ENCODE data around the gene MBOAT7.
A peak's percentile ranks its signal among the peaks of the same experiment; 100 is the strongest.

Gene MBOAT7

DNA sequence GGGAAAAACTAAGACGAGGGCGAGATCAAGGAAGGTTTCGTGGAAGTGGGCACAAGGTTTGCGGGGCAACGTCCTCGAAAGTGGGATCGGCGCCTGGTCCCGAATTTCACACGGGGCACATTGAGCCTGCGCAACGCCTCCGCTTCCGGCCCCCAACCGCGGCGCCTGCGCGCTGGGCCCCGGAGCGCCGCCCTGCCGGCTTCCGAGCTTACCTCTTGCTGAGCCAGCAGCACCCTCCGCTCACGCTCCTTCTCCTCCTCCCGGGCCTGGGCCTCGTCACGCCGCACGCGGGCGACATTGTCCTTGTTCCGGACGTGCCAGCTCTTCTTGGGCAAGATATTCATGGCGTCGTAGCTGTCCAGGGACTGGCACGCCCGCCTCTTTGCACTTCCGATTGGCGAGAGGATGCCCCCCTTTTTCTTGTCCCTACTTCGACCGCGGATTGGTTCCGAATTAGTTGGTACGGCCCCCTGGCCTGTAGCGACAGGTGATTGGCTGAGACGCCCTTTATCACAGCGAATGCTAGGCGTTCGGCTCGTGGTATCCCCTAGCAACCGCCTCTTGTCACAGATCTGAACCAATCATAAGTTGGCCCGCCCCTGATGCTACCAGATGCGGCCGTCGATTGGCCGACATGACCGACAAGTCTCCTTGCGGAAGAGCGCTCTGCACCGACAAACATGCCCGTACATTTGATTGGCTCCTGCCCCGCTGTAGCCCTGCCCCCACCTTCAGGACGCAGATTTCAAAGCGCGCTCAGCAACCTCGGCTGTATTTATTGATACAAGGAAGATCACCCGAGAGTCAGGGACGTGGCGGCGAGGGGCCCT, 29.8 kb downstream of the MBOAT7 start, which contains the start of gene LENG1:
TSS of gene LENG1 (minus strand) at position 370 of the 830 bp plus-strand sequence. CDS start at position 344, 26 bp downstream.
- peak; percentile 99 for FAIRE-seq

DNA sequence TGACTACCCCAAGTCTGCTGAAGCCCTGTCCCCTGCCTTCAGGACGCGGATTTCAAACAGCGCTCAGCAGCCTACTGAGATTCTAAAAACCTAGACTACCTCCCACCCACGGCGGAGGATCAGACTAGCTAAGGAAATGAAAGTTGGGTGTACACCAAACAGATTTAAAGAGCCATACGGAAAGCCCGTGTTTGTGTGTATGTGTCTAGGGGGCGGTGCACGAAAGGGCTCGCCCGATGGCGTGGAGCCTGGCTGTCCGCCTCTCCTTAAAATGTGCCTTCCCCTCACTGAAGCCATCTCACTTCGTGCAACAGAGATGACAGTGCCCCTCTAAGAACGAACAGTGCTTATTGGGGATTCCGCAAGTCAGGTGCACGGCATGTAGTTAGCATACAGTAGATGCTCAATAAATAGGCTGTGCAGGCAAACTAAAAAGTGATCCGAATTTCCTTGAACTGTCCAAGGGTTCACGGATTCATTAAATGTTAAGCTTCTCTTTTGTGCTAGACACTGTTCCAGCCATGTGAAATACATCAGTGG, 30.5 kb downstream of the MBOAT7 start:
- FAIRE-seq: no peak

GRCh38 chr19:54156953-54157352, 32.4 kb downstream of the MBOAT7 start:
- FAIRE-seq: no peak

DNA sequence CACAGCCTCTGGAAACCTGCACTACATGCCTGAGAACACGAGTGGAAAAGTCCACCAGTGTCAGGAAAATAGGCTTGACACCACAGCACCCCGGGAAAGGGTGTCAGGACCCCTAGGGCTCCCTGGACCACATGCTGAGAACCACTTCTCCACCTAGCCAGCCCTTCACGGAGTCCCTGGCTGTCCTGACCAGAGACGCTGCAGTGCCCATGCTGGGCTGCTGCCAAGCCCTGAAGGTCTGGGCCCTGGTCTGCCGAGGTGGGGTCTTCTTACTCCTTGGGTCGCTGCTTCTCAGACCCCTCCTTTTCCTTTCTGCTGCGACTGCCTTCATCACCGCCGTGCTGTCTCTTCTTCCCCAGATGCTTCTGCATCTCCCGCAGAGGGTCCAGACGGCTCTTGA, 32.9 kb downstream of the MBOAT7 start:
- FAIRE-seq: no peak

DNA sequence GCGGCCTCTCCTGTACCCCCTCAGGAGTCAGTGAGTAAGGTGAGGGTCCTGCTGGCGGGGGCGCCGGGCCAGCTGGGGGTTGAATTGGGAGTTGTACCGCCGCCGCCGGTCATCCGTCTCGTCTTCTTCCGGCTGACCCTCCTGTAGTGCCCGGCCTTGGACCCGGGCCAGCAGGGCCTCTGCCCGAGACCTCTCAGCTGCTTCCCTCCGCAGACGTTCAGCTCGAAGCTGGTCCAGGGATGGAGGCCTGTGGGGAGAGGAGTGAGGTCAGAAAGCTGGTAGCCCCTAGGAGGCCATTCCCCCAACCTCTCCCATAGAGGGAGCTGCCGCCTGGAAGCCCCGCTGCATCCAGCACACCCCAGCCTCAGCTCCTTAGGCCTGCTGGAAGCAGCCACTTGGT, 33.7 kb downstream of the MBOAT7 start:
- no peak for FAIRE-seq

GRCh38 chr19:54154603-54155345, 34.6 kb downstream of the MBOAT7 start:
- no peak for FAIRE-seq

DNA sequence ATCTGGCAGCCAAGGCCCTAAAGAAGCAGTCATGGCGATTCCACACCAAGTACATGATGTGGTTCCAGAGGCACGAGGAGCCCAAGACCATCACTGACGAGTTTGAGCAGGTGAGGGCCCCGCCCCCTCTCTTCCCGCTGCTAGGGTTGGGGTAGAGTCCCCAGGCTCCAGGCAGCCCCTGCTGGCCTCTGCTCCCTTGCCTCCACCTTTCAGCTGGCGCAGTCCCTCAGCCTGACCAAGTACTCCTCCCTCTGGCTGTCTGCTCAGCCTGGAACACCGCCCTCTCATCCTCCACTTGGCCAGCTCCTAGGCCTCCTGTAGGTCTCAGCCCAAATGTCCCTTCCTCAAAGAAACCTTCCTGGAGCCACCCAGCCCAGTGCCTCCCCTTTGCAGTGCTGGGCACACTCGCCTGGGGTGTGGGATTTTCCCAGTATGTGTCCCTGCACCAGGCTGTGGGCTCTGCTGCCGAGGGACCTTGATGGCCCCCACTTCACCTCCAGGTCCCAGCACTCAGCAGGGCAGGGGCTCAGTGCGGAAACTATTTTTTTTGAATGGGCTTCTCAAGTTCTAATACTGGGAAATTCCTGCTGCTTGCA, 35.6 kb downstream of the MBOAT7 start:
- no peak for FAIRE-seq

DNA sequence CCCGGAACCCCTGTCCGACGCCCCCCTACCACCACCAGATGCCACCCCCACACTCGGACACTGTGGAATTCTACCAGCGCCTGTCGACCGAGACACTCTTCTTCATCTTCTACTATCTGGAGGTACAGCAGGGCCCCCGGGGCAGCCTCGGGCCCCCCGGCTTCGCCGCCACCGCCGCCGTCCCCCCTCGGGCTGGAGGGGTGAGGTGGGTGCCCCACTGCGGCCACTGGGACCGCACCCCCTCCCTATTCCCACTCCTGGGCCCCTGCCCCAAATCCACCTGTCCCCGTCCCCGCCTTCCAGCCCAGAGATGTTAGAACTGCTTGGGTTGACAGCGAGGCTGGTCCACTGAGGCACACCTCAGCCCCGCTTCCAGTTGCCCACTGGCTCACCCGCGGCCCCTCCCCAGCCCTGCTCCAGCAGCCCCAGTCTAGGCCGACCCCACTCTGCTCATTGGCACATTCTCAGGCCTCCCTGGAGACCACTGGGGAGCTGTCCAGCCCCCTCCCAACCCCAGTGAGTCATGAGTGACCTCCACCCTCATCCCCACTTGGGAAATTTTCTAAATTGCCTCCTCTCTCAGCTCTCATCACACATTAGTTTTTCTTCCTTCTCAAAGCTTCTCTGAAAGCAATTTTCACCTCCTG, 36.4 kb downstream of the MBOAT7 start:
- FAIRE-seq: no peak

DNA sequence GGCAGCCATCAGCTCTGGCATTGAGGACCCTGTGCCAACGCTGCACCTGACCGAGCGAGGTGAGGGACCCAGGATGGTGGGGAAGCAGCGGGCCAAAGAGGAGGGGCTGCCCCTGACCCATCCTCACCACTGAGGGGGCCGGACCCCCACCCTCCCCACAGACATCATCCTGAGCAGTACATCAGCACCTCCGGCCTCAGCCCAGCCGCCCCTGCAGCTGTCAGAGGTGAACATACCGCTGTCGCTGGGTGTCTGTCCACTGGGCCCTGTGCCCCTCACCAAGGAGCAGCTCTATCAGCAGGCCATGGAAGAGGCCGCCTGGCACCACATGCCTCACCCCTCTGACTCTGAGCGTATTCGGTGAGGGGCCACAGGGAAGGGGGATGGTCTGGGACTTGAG, 37.1 kb downstream of the MBOAT7 start:
- FAIRE-seq: no peak

DNA sequence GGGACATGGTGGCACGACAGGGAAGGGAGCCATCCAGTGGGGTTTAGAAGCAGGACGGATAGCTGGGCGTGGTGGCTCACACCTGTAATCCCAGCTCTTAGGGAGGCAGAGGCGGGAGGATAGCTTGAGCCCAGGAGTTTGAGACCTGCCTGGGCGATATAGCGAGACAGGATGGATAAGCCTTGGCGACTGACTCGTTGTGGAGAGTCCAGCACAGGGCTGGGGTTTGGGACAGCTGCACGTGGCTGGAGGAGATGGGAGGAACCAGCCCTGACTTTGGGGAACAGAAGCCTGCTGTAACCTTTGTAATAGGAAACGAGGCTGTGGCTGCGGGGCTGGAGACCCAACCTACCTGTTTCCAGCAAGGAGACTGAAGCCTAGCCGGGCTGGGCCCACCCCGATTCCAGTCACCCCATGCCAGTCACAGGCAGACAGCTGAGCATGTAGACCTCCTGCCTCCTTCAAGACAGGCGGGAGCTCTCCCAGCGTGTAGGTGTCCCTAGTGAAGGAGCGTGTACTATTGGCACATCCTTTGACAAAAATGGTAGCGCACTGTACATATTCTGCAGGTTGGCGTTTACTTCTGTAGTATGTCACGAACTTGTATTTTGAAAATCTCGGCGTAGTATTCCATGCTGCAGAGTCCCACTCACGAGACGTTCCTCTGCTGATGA, 37.9 kb downstream of the MBOAT7 start:
- FAIRE-seq: no peak

- FAIRE-seq: no peak
Observed at GRCh38 chr19:54149021-54149812, 40.2 kb downstream of the MBOAT7 start.

DNA sequence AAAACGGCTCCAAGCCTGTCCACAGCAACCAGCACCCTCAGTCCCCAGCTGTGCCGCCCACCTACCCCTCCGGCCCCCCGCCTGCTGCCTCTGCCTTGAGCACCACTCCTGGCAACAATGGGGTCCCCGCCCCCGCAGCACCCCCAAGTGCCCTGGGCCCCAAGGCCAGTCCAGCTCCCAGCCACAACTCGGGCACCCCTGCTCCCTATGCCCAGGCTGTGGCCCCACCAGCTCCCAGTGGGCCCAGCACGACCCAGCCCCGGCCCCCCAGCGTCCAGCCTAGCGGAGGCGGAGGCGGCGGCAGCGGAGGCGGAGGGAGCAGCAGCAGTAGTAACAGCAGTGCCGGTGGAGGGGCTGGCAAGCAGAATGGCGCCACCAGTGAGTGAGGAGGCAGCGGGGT, 41.2 kb downstream of the MBOAT7 start:
- FAIRE-seq: no peak

DNA sequence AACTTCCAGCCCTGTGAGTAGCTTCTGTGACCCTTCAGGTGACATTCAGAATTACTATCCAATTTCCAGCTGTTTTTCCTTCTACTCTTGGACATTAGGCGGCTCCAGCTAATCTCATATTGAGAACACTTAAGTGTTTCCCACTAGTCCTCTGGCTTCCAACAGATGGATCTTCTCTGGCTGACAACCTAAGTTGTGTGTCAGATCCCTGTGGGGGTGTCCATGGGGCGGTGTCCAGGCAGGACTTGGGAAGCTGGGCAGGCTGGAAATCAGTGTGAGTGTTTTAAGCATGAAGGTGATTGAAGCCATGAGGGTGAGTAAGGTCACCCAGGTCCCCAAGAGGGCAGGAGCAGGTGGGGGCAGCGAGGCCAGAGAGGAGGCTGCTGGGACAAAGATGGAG, 41.7 kb downstream of the MBOAT7 start:
- FAIRE-seq: no peak

DNA sequence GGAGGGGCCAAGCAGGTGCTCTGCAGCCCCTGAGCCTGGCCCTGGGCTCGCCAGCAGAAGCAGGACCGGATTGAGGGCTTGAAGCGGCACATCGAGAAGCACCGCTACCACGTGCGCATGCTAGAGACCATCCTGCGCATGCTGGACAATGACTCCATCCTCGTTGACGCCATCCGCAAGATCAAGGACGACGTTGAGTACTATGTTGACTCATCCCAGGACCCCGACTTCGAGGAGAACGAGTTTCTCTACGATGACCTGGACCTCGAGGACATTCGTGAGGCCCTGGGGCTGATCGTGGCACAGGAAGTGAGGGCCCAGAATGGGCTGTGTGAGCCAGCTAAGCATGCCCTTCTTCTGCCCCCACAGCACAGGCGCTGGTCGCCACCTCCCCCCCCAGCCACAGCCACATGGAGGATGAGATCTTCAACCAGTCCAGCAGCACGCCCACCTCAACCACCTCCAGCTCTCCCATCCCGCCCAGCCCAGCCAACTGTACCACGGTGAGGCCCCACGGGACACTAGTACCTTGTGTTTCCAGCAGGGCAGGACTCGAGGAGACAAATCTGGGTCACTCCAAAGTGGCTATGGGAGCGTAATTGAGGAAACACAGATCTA, 43.7 kb downstream of the MBOAT7 start:
- FAIRE-seq: no peak

DNA sequence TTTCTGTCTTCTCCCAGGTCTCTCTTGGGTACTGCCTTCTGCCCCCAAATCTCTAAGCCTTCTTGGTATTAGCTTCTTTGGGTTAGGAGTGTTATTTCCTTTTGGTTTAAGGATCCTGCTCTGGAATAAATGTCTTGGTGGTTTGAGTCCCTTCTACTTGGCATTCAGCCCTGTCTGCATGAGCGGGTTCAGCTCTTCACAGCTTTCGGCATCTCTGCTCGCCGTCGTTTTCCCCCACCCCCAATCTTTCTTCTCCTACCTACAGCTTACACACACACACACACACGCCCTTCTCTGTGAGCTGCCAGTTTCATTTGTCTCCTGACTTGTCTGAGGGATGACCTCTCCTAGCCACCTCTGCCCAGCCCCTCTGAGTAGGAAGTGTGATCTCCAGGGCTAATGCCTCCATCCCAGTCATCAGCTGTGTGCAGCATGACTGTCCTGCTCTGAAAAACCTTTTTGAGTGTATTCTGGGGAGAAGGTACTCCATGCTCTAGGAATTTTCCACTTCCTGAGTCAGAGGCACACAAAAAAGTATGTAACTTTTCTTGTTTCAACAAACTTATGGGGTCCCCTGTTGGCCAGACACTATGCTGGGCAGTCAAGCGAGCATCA, 47.1 kb downstream of the MBOAT7 start:
- FAIRE-seq: no peak

DNA sequence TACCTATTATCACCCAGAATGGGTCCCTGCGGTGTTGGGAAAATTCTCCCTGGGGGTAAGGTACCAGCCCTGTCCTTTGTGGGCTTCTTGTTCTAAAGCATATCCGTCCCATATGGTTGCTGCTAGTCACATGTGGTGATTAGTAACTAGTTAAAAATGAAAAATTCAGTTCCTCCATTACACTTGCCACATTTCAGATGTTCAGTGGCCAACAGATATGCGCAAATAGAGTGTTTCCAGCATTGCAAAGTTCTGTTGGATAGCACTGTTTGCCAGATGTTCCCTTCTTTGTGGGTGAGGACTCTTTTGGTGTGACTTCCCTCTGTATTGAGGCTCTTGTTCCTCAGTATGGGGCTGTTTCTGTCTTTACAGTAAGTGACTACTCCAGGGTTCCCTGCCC, 48.0 kb downstream of the MBOAT7 start:
- no peak for FAIRE-seq

DNA sequence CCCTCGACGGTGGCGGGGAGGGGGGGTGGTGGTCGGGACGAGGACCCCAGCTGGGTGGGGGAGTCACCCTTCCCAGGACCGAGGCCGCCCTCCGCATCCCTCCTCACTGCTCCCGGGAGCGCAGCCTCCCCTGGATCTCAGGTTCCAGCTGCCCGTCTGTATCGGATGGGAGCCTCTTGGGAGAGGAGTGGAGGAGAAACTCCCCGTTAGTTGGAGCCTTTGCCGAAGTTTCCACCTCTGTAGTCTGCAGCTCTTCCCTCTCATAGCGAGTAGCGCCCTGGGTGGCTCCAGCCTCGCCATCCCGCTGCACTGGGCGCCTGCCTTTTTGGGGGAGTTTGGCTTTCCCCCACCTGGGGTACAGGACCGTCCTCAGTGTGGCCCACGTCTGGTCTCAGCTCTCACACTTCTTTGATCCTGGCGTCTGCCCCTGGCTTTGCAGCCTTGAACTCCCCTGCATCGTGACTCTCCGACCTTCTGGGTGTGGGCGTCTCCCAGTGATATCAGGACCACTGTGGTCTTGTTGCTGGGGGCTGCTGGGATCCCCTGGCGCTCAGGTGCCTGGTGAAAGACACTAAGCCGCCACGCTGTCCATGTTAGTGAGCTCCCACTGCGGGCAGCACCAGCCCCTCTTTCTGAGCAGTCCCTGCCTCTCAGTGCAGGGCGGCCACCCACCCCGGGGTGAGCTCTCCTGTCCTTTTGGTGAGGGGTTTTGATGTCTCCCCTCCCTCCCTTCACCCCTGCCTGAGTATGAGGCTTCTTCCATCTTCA, 50.7 kb downstream of the MBOAT7 start:
- FAIRE-seq: no peak

GRCh38 chr19:54137699-54138488, 51.5 kb downstream of the MBOAT7 start, which contains the start of gene CNOT3:
Gene CNOT3 (plus strand): TSS chr19:54137762. CDS start chr19:54142979, 5,217 bp downstream.
- FAIRE-seq: no peak

Data from islet of Langerhans (tissue), 1 donor.